ENCODE data around the gene NR6A1.

The NR6A1 gene

DNA sequence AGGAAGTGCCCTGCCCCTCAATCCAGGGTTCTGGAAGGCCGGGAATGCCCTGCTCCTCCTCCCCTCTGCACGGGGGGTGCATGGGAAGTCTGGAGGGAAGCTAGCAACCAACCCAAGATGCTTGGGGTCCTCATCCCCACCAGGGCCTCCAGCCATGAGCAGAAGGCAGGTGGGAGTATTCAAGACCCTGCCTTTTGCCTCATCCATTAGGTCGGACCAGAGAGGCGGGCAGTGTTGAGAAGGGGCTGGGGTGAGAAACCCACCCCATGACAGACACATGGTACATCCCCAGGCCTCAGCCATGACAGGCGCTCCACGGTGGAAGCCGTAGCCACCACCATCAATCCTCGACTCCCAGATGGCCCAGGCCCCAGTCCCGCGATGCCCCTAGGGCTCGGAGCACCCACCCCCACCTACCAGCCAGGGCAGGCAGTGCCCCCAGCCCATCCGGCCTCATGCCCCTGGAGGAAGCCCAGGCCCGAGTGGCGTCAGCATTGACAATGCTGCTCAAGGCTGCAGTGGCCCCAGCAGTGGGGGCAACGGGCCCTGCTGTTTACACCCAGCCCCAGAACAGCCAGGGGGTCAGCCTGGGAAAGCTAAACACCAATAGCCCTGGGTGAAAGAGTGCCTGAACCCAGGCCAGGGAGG, 272.5 kb downstream of the NR6A1 start:
- Histone ChIP-seq H3K9me3 (ENCODE audit: insufficient read depth, low read depth, low read length) (no peaks in the 10 kb centered on the region), H3K4me1 (ENCODE audit: insufficient read depth, low read length, poor library complexity, severe bottlenecking) (no peaks in the 10 kb centered on the region), H3K27me3 (ENCODE audit: insufficient read depth, low read length, poor library complexity, severe bottlenecking) (no peaks in the 10 kb centered on the region), H3F3A (ENCODE audit: low read depth) (no peaks in the 10 kb centered on the region), H3K9me2 (replicated peaks; ENCODE audit: low read depth, low read length) (no peaks in the 10 kb centered on the region), H3K79me2 (ENCODE audit: insufficient read depth, low read length) (no peaks in the 10 kb centered on the region), H3K36me3 (ENCODE audit: insufficient read depth, low read length) (no peaks in the 10 kb centered on the region), H2AFZ (ENCODE audit: low read length) (no peak overlapping the region), H4K20me1 (ENCODE audit: insufficient read depth, low read length, poor library complexity, severe bottlenecking) (no peaks in the 10 kb centered on the region), H3K4me3 (ENCODE audit: low read length, poor library complexity, severe bottlenecking) (no peak overlapping the region), H3K9ac (ENCODE audit: low read depth, low read length, poor library complexity, severe bottlenecking) (no peak overlapping the region), H3K4me2 (ENCODE audit: low read depth, low read length, poor library complexity, severe bottlenecking) (no peak overlapping the region)
- TF ChIP-seq, protein P1, sequence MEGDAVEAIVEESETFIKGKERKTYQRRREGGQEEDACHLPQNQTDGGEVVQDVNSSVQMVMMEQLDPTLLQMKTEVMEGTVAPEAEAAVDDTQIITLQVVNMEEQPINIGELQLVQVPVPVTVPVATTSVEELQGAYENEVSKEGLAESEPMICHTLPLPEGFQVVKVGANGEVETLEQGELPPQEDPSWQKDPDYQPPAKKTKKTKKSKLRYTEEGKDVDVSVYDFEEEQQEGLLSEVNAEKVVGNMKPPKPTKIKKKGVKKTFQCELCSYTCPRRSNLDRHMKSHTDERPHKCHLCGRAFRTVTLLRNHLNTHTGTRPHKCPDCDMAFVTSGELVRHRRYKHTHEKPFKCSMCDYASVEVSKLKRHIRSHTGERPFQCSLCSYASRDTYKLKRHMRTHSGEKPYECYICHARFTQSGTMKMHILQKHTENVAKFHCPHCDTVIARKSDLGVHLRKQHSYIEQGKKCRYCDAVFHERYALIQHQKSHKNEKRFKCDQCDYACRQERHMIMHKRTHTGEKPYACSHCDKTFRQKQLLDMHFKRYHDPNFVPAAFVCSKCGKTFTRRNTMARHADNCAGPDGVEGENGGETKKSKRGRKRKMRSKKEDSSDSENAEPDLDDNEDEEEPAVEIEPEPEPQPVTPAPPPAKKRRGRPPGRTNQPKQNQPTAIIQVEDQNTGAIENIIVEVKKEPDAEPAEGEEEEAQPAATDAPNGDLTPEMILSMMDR (conservative IDR thresholded peaks at IDR 0.05; ENCODE audit: low read length), result no peak
- TF ChIP-seq EZH2phosphoT487 (IDR thresholded peaks at IDR 0.05; ENCODE audit: borderline replicate concordance), result no peak

DNA sequence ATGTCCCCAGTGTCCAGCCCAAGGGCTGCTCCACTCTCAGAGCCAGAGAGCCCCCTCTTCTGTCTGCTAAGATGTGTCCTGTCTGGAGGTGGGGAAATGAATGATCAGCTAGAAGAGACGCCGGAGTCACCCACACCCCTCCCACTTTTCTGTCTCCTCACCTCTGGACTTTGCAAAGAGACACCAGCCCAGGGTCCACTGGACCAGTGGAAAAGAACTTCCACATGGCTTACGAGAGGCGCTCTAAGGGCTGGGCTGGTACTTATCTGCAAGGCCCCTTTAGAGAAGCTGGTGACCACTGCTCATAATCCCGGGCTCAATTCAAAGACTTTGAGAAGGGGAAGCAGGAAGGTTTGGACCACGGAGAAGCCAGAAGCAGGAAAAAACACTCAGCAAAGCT, 273.1 kb downstream of the NR6A1 start:
- Histone ChIP-seq H3K4me1 (ENCODE audit: insufficient read depth, low read length, poor library complexity, severe bottlenecking) (no peaks in the 10 kb centered on the region), H3K9me3 (ENCODE audit: insufficient read depth, low read depth, low read length) (no peaks in the 10 kb centered on the region), H3K79me2 (ENCODE audit: insufficient read depth, low read length) (no peaks in the 10 kb centered on the region), H3K27me3 (ENCODE audit: insufficient read depth, low read length, poor library complexity, severe bottlenecking) (no peaks in the 10 kb centered on the region), H3F3A (ENCODE audit: low read depth) (no peaks in the 10 kb centered on the region), H2AFZ (ENCODE audit: low read length) (no peak overlapping the region), H3K9ac (ENCODE audit: low read depth, low read length, poor library complexity, severe bottlenecking) (no peak overlapping the region), H3K4me2 (ENCODE audit: low read depth, low read length, poor library complexity, severe bottlenecking) (no peak overlapping the region), H3K4me3 (ENCODE audit: low read length, poor library complexity, severe bottlenecking) (no peak overlapping the region), H4K20me1 (ENCODE audit: insufficient read depth, low read length, poor library complexity, severe bottlenecking) (no peaks in the 10 kb centered on the region), H3K9me2 (replicated peaks; ENCODE audit: low read depth, low read length) (no peaks in the 10 kb centered on the region), H3K36me3 (ENCODE audit: insufficient read depth, low read length) (no peaks in the 10 kb centered on the region)
- TF ChIP-seq, protein P1 (conservative IDR thresholded peaks at IDR 0.05; ENCODE audit: low read length), result no peak
- no peak for TF ChIP-seq EZH2phosphoT487 (IDR thresholded peaks at IDR 0.05; ENCODE audit: borderline replicate concordance)

DNA sequence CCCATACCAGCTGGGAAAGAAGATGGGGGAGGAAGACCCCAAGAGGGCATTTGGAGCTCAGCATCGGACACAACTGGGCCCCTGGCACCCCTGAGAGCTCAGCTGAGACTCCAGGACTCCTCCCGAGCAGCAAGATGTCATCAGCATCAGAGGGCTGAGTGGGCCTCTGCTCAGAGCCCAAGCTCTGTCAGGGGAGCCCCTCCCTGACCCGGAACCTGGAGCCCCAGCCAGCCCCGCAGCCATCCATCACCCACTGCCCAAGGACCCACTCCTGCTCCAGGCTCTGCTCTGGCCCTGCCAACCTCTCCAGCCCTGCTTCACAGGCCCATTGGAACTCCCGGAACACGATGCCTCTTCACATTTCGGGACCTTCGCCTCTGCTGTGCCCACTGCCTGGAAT, 273.7 kb downstream of the NR6A1 start:
- H3K27me3 ChIP-seq (ENCODE audit: insufficient read depth, low read length, poor library complexity, severe bottlenecking), result no peaks in the 10 kb centered on the region
- TF ChIP-seq EZH2phosphoT487 (IDR thresholded peaks at IDR 0.05; ENCODE audit: borderline replicate concordance), result no peak
- TF ChIP-seq, protein P1 (conservative IDR thresholded peaks at IDR 0.05; ENCODE audit: low read length), result no peak
- no peak overlapping the region for H2AFZ ChIP-seq (ENCODE audit: low read length)

More for the DNA sequence above, 273.7 kb downstream of the NR6A1 start:
- H3K79me2 ChIP-seq (ENCODE audit: insufficient read depth, low read length), result no peaks in the 10 kb centered on the region
- no peaks in the 10 kb centered on the region for H3F3A ChIP-seq (ENCODE audit: low read depth)
- H3K4me2 ChIP-seq (ENCODE audit: low read depth, low read length, poor library complexity, severe bottlenecking), result no peak overlapping the region
- no peak overlapping the region for H3K4me3 ChIP-seq (ENCODE audit: low read length, poor library complexity, severe bottlenecking)
- H3K9ac ChIP-seq (ENCODE audit: low read depth, low read length, poor library complexity, severe bottlenecking), result no peak overlapping the region
- H4K20me1 ChIP-seq (ENCODE audit: insufficient read depth, low read length, poor library complexity, severe bottlenecking), result no peaks in the 10 kb centered on the region
- H3K9me2 ChIP-seq (replicated peaks; ENCODE audit: low read depth, low read length), result no peaks in the 10 kb centered on the region
- no peaks in the 10 kb centered on the region for H3K36me3 ChIP-seq (ENCODE audit: insufficient read depth, low read length)
- H3K9me3 ChIP-seq (ENCODE audit: insufficient read depth, low read depth, low read length), result no peaks in the 10 kb centered on the region
- no peaks in the 10 kb centered on the region for H3K4me1 ChIP-seq (ENCODE audit: insufficient read depth, low read length, poor library complexity, severe bottlenecking)

All from Loucy (cell line).